HL-60 (cell line): ENCODE results near the gene TMEM150B.

Experiments used
- DNase-seq, 2 experiments: peaks; one replicate each; pipeline ENCODE4 v3.0.0-alpha.2; 2010 to 2020; ENCODE audit warnings: low read depth in 1 of 2, low spot score in 1 of 2
- H3K27ac ChIP-seq: fragments of 250-450 bp; sonication (Bioruptor Pico); replicated peaks from 2 replicates; pipeline ENCODE4 v1.5.1; 2020; ENCODE audit warnings: mild to moderate bottlenecking, moderate library complexity
- H3K27me3 ChIP-seq: fragments of 250-450 bp; sonication (Bioruptor Pico); 2 replicates; pipeline ENCODE4 v1.5.1; 2021; ENCODE audit warnings: mild to moderate bottlenecking, moderate library complexity; ENCODE audit not compliant: insufficient read depth, poor library complexity, severe bottlenecking
- H3K4me3 ChIP-seq: replicated peaks from 2 replicates; pipeline ENCODE4 v1.5.1; 2011; ENCODE audit warnings: mild to moderate bottlenecking, control low read depth, low read length; ENCODE audit not compliant: insufficient read depth
- CTCF ChIP-seq: IDR thresholded peaks from one replicate; pipeline ENCODE4 v1.5.1; 2011; ENCODE audit warnings: low read length, control low read depth, inconsistent platforms; ENCODE audit not compliant: insufficient read depth
- GABPA ChIP-seq: IDR thresholded peaks from 2 replicates; pipeline ENCODE4 v1.6.1; 2012; ENCODE audit warnings: low read depth
- POLR2AphosphoS5 ChIP-seq: IDR thresholded peaks from 2 replicates; pipeline ENCODE4 v1.6.1; 2012; ENCODE audit warnings: low read depth
- REST ChIP-seq: IDR thresholded peaks from 2 replicates; pipeline ENCODE4 v1.6.1; 2012; ENCODE audit warnings: low read depth; ENCODE audit not compliant: insufficient replicate concordance
- SPI1 ChIP-seq: IDR thresholded peaks from 2 replicates; pipeline ENCODE4 v1.6.1; 2012; ENCODE audit warnings: low read depth, mild to moderate bottlenecking, borderline replicate concordance

The TMEM150B gene

GRCh38 chr19:55308281-55308680 is 16.9 kb downstream of the TMEM150B start:
- TF ChIP-seq REST = no peak
- no peak for TF ChIP-seq SPI1
- TF ChIP-seq GABPA = no peak
- no peak for TF ChIP-seq POLR2AphosphoS5

GRCh38 chr19:55306712-55307111 is 18.4 kb downstream of the TMEM150B start:
- DNase-seq = no peak
- TF ChIP-seq POLR2AphosphoS5 = no peak
- Histone ChIP-seq H3K27me3 (no peaks in the 10 kb centered on the region), H3K4me3 (no peak overlapping the region), H3K27ac (no peak overlapping the region)

More at GRCh38 chr19:55308281-55308680, 16.9 kb downstream of the TMEM150B start:
- H3K27ac ChIP-seq = no peak overlapping the region
- no peaks in the 10 kb centered on the region for H3K27me3 ChIP-seq
- DNase-seq = no peak
- no peak overlapping the region for H3K4me3 ChIP-seq

- TF ChIP-seq POLR2AphosphoS5 = no peak
- no peak for TF ChIP-seq SPI1
- TF ChIP-seq CTCF = no peak
- no peak for TF ChIP-seq REST
- TF ChIP-seq GABPA = no peak
- Histone ChIP-seq H3K4me3 (no peak overlapping the region), H3K27me3 (no peaks in the 10 kb centered on the region), H3K27ac (no peak overlapping the region)
- no peak for DNase-seq
Measured at GRCh38 chr19:55305983-55306562, 19.1 kb downstream of the TMEM150B start.

- H3K27me3 ChIP-seq = no peaks in the 10 kb centered on the region
- no peak overlapping the region for H3K4me3 ChIP-seq
- DNase-seq = peak in 1 of 2 experiments; percentile 45
- no peak overlapping the region for H3K27ac ChIP-seq
- peak; percentile 28; the same call in 1 of the 2 replicates for TF ChIP-seq GABPA
- no peak for TF ChIP-seq REST
- TF ChIP-seq POLR2AphosphoS5 = no peak
- no peak for TF ChIP-seq CTCF
- TF ChIP-seq SPI1 = 0 out of 2 replicates have a peak, but pooled peaks have one; percentile 23
Measured at GRCh38 chr19:55305491-55305890, 19.6 kb downstream of the TMEM150B start.
